Panc1 (cell line): Measurements from ENCODE around the gene GMDS. TPM values are rescaled to one million over a fixed set of nuclear protein-coding genes. Genes with fewer than 3 reads are reported as not detected.

Experiments
- ATAC-seq: fragments of 200-7000 bp; cut with Tn5 transposase; 2 replicates; pipeline ENCODE4 v1.9.1; 2020; ENCODE audit warnings: mild to moderate bottlenecking, moderate library complexity
- BruUV-seq: library from RNA; stranded (reverse); fragments of 400-500 nt; replicated peaks from 2 replicates; lab custom pipeline; 2021; lab: Mats Ljungman, UMichigan
- CTCF ChIA-PET: fragments of 300-600 bp; sonication (Branson Sonifier 250); formaldehyde crosslinking; loops from one replicate; lab custom pipeline; 2022; ENCODE audit warnings: antibody characterized with exemption; lab: Charles Lee
- POLR2A ChIA-PET: fragments of 300-600 bp; sonication (Branson Sonifier 250); formaldehyde crosslinking; loops from one replicate; lab custom pipeline; 2022; ENCODE audit warnings: antibody characterized with exemption; lab: Charles Lee
- DNase-seq: peaks from one replicate; pipeline ENCODE4 v3.0.0-alpha.2; 2010; ENCODE audit warnings: low read depth, low spot score
- H3K27ac ChIP-seq: 2 replicates; pipeline ENCODE4 v1.5.1; 2011; ENCODE audit warnings: mild to moderate bottlenecking, low read length, inconsistent platforms
- H3K27me3 ChIP-seq: fragments of 200-500 bp; sonication (Bioruptor generic); 2 replicates; pipeline ENCODE4 v1.6.0; 2014; ENCODE audit warnings: low read length, inconsistent platforms; ENCODE audit not compliant: control insufficient read depth, insufficient read depth
- H3K36me3 ChIP-seq: fragments of 200-500 bp; sonication (Bioruptor generic); 2 replicates; pipeline ENCODE4 v1.5.1; 2014; ENCODE audit warnings: inconsistent platforms, mild to moderate bottlenecking, low read length, moderate library complexity; ENCODE audit not compliant: control insufficient read depth, insufficient read depth
- H3K4me1 ChIP-seq: 2 replicates; pipeline ENCODE4 v1.5.1; 2011; ENCODE audit warnings: inconsistent platforms, mild to moderate bottlenecking, low read length, moderate library complexity; ENCODE audit not compliant: control insufficient read depth, insufficient read depth
- H3K4me3 ChIP-seq, 2 experiments: 2 replicates each; pipeline ENCODE4 v1.5.1; 2011 to 2012; ENCODE audit warnings: low read depth in 2 of 2, low read length in 2 of 2, mild to moderate bottlenecking in 2 of 2, inconsistent platforms in 1 of 2, moderate library complexity in 1 of 2
- H3K9me3 ChIP-seq: fragments of 200-500 bp; sonication (Bioruptor generic); 2 replicates; pipeline ENCODE4 v1.5.1; 2014; ENCODE audit warnings: low read depth, mild to moderate bottlenecking, inconsistent platforms, low read length, moderate library complexity; ENCODE audit not compliant: control insufficient read depth, insufficient read depth
- CTCF ChIP-seq: fragments of 450-650 bp; IDR thresholded peaks from 2 replicates; pipeline ENCODE4 v1.5.1; 2017; ENCODE audit warnings: mild to moderate bottlenecking
- POLR2AphosphoS5 ChIP-seq: IDR thresholded peaks from 2 replicates; pipeline ENCODE4 v1.6.1; 2012; ENCODE audit warnings: mild to moderate bottlenecking, low read depth, low read length, moderate library complexity
- REST ChIP-seq, 2 experiments: IDR thresholded peaks; 2 replicates each; pipeline ENCODE4 v1.6.1; 2011 to 2012; ENCODE audit warnings: low read depth in 2 of 2, control low read depth in 1 of 2, low read length in 1 of 2, mild to moderate bottlenecking in 1 of 2, moderate library complexity in 1 of 2; ENCODE audit not compliant: insufficient read depth in 1 of 2
- SIN3A ChIP-seq: IDR thresholded peaks from 2 replicates; pipeline ENCODE4 v1.6.1; 2012; ENCODE audit warnings: low read depth, mild to moderate bottlenecking, low read length, moderate library complexity, borderline replicate concordance; ENCODE audit not compliant: insufficient read depth
- TCF7L2 ChIP-seq: IDR thresholded peaks from 2 replicates; pipeline ENCODE4 v1.6.1; 2011; ENCODE audit warnings: mild to moderate bottlenecking, low read depth, low read length, inconsistent platforms
- in situ Hi-C: cut with HindIII; loops from 2 replicates; pipeline ENCODE4 v1.10.0; 2016; ENCODE audit warnings: low sequenced_read_pairs, low pct_unique_long_range_greater_than_20kb
- intact Hi-C: fragments of 100-400 bp; cut with micrococcal nuclease; formaldehyde crosslinking; loops from one replicate; pipeline ENCODE4 v1.10.0; 2022; ENCODE audit not compliant: unreplicated experiment
- total RNA-seq: library from RNA; stranded (reverse); gene quantifications from one replicate; pipeline ENCODE4 v1.2.1, GENCODE V29; 2021; ENCODE audit not compliant: unreplicated experiment

GMDS gene
- total RNA-seq, 1 experiment from 2014 or later: 9.8 TPM

GRCh38 chr6:1708820-1709219 is 536.6 kb downstream of the GMDS start:
- Histone ChIP-seq H3K4me1 (no peaks in the 10 kb centered on the region), H3K4me3 (no peak overlapping the region), H3K9me3 (no peaks in the 10 kb centered on the region), H3K27me3 (no peaks in the 10 kb centered on the region), H3K27ac (no peak overlapping the region), H3K36me3 (no peaks in the 10 kb centered on the region)
- intact Hi-C loops (no loop called here), in situ Hi-C loops (no loop called here)
- DNase-seq (no peak), ATAC-seq (no peak)
- ChIA-PET POLR2A (no interaction called here), CTCF (no interaction called here)
- no TSS peak for BruUV-seq
- no peak for TF ChIP-seq POLR2AphosphoS5
- no peak for TF ChIP-seq CTCF
- TF ChIP-seq SIN3A: no peak
- no peak for TF ChIP-seq REST (IDR thresholded peaks at IDR 0.05; ENCODE audit: insufficient read depth in 1 of 2, low read depth in 2 of 2, low read length in 1 of 2)

GRCh38 chr6:1708122-1708521 is 537.3 kb downstream of the GMDS start:
- no peak for TF ChIP-seq SIN3A
- no peak for TF ChIP-seq TCF7L2
- no peak for TF ChIP-seq CTCF
- TF ChIP-seq POLR2AphosphoS5: no peak
- no peak for TF ChIP-seq REST (IDR thresholded peaks at IDR 0.05; ENCODE audit: insufficient read depth in 1 of 2, low read depth in 2 of 2, low read length in 1 of 2)
- intact Hi-C loops (no loop called here), in situ Hi-C loops (no loop called here)
- POLR2A ChIA-PET: no interaction called here
- Histone ChIP-seq H3K9me3 (no peaks in the 10 kb centered on the region), H3K27me3 (no peaks in the 10 kb centered on the region), H3K27ac (no peak overlapping the region), H3K4me1 (no peaks in the 10 kb centered on the region), H3K36me3 (no peaks in the 10 kb centered on the region), H3K4me3 (no peak overlapping the region)
- ATAC-seq (no peak), DNase-seq (no peak)
- CTCF ChIA-PET: no interaction called here
- BruUV-seq: no TSS peak
